Endometrial microvascular endothelial cells (primary cell): Measurements from ENCODE around the gene SLC27A4. TPM values are rescaled to one million over a fixed set of nuclear protein-coding genes. Genes with fewer than 3 reads are reported as not detected.

Experiments used
- in situ Hi-C: cut with HindIII; loops from 2 replicates; pipeline ENCODE4 v1.10.0; 2017; ENCODE audit warnings: low sequenced_read_pairs, low pct_unique_long_range_greater_than_20kb; ENCODE audit errors: inconsistent ontology term
- total RNA-seq: library from RNA; depleted of rRNA; stranded (reverse); fragments of >200 nt; gene quantifications from one replicate; pipeline ENCODE4 v1.2.3, GENCODE V29; 2015; ENCODE audit errors: inconsistent ontology term

The SLC27A4 gene
- total RNA-seq, 1 donor from 2014 or later = 46.2 TPM

DNA sequence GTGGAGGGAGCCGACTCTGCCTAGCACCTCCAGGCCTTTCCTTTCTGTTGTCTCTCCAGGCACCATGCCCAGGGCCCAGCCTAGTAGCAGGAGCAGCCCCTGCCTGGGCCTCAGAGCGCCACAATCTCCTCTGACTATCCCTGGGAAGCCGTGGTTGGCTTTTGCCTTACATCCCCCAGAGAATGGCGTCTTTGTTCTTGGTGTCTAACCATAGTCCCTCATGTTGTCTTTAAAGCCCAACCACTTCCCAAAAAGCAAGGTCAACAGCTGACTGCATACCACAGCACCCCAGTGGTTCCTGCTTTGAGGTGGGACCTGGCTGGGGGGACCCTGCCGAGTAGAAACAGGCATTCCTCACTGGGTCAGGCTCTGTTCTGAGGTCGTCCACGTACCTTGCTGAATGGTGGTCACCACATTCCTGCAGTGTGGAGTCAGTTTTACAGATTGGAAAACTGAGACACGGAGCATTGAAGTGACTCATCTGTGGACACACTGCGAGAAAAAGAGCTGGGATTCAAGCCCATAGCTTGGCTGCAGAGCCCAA lies 66.6 kb downstream of the SLC27A4 start:
- in situ Hi-C loops = no loop called here

DNA sequence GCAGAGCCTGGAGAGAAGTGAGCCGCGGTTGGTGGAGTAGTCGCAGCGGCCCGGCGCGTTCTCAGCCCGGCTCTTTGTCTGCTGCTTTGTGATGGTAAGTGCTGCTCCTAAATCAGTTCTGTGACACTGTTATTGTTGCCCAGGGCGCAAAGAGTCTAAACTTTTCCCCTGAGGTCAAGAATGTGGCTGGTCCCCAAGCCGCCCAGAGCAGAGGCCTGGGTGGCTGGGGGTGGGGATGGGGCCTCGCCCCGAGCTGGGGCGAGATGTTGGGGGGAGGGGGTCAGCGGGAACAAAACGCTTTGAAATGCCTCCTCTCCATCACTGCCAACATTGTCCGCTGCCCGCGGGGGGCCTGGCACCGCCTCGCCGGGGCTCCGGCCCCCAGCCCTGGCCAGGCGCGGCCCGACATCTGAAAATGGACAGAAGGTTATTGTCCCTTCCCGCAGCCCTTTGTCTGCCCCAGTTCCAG lies 68.7 kb downstream of the SLC27A4 start:
- in situ Hi-C loops = no loop called here

DNA sequence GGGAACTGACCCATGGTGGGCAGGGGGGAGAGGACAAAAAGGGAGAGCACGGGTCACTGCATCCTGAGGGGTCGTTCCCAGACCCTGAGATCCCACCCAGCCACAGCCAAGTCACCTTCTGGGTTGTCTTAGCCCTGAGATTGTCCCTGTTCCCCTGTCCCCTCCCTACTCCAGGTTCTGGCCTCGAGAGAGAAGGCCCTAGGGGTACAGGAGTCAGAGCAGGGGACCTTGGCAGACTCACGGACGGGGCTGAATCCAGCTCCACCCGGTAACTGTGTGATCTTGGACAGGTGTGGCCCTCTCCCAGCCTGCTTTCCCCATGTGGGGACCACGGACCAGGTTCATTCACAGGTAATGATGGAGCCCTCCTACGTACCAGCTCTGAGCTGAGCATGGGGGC lies 69.1 kb downstream of the SLC27A4 start:
- in situ Hi-C loops = no loop called here

GRCh38 chr9:128409978-128410377 lies 69.7 kb downstream of the SLC27A4 start:
- in situ Hi-C loops = no loop called here

Other genes with a start within 250 kb of the SLC27A4 start
- 96.1 TPM for gene PTGES2, start 212.8 kb upstream of the SLC27A4 start, total RNA-seq
- not detected for gene LCN2, start 191.1 kb upstream of the SLC27A4 start, total RNA-seq
- gene BBLN, start 180.3 kb upstream of the SLC27A4 start, total RNA-seq = 151 TPM
- 47.3 TPM for gene CIZ1, start 149.0 kb upstream of the SLC27A4 start, total RNA-seq
- not detected for gene DNM1, start 137.1 kb upstream of the SLC27A4 start, total RNA-seq
- 60.6 TPM for gene GOLGA2, start 64.5 kb upstream of the SLC27A4 start, total RNA-seq
- 8.1 TPM for gene SWI5, start 64.3 kb upstream of the SLC27A4 start, total RNA-seq
- 20.8 TPM for gene TRUB2, start 18.1 kb upstream of the SLC27A4 start, total RNA-seq
- 50.6 TPM for gene COQ4, start 17.7 kb upstream of the SLC27A4 start, total RNA-seq
- gene URM1, start 30.8 kb downstream of the SLC27A4 start, total RNA-seq = 75.4 TPM
- gene CERCAM, start 80.3 kb downstream of the SLC27A4 start, total RNA-seq = 25.7 TPM
- 29.0 TPM for gene ODF2, start 115.5 kb downstream of the SLC27A4 start, total RNA-seq
- 25.0 TPM for gene GLE1, start 164.2 kb downstream of the SLC27A4 start, total RNA-seq
- 221 TPM for gene SPTAN1, start 212.1 kb downstream of the SLC27A4 start, total RNA-seq